HT1080 (cell line): ENCODE results near the gene IGSF9. TPM values are rescaled to one million over a fixed set of nuclear protein-coding genes. Genes with fewer than 3 reads are reported as not detected.

ENCODE experiments used
- small RNA-seq: library from RNA; depleted of rRNA; stranded (forward); fragments of <200 nt; gene quantifications from one replicate; pipeline ENCODE3, GENCODE V24; 2014
- total RNA-seq: library from RNA; depleted of rRNA; stranded (reverse); fragments of >200 nt; shearing (Covaris generic); gene quantifications from 2 replicates; pipeline ENCODE4 v1.2.3, GENCODE V29; 2014; rRNA removed

IGSF9 gene
- total RNA-seq, 1 experiment from 2014 or later = 1.2 TPM

Small RNAs within 50 kb of the gene (small RNA-seq; reads per million reads assigned to genes)
- not detected for gene MIR4259

Other genes starting within 250 kb of the IGSF9 start
- gene CRP, start 231.0 kb downstream of the IGSF9 start, total RNA-seq = not detected in 2 replicates
- not detected in 2 replicates for gene DUSP23, start 164.7 kb downstream of the IGSF9 start, total RNA-seq
- gene FCRL6, start 143.3 kb downstream of the IGSF9 start, total RNA-seq = 0.33 and 1.5 TPM in 2 replicates
- gene SLAMF8, start 118.7 kb downstream of the IGSF9 start, total RNA-seq = 0.40 TPM in 1 of 2 replicates, not detected in the other
- 0.03 and 0.07 TPM in 2 replicates for gene VSIG8, start 83.0 kb downstream of the IGSF9 start, total RNA-seq
- 3.9 and 4.2 TPM in 2 replicates for gene CFAP45, start 45.4 kb downstream of the IGSF9 start, total RNA-seq
- gene TAGLN2, start 20.1 kb downstream of the IGSF9 start, total RNA-seq = 655 and 859 TPM in 2 replicates
- 10.7 and 15.9 TPM in 2 replicates for gene SLAMF9, start 8.6 kb upstream of the IGSF9 start, total RNA-seq
- gene PIGM, start 86.4 kb upstream of the IGSF9 start, total RNA-seq = 4.9 and 5.8 TPM in 2 replicates
- gene KCNJ10, start 124.5 kb upstream of the IGSF9 start, total RNA-seq = not detected in 2 replicates
- gene KCNJ9, start 135.9 kb upstream of the IGSF9 start, total RNA-seq = not detected in 2 replicates
- gene IGSF8, start 153.0 kb upstream of the IGSF9 start, total RNA-seq = 17.5 and 18.0 TPM in 2 replicates
- not detected in 2 replicates for gene ATP1A2, start 170.1 kb upstream of the IGSF9 start, total RNA-seq
- not detected in 2 replicates for gene ATP1A4, start 206.0 kb upstream of the IGSF9 start, total RNA-seq
- gene CASQ1, start 245.0 kb upstream of the IGSF9 start, total RNA-seq = not detected in 2 replicates